ENCODE data around the gene PARD3B.

Gene PARD3B

GRCh38 chr2:205086662-205087061 is 541.4 kb downstream of the PARD3B start:
- H3K4me3 ChIP-seq (ENCODE audit: low read depth, low read length), result no peak overlapping the region
- DNase-seq (ENCODE audit: low read depth), result no peak
- TF ChIP-seq CTCF (IDR thresholded peaks at IDR 0.05; ENCODE audit: control insufficient read depth, extremely low read depth, insufficient read depth), result no peak

- no peak for DNase-seq (ENCODE audit: low read depth)
- no peak overlapping the region for H3K4me3 ChIP-seq (ENCODE audit: low read depth, low read length)
- TF ChIP-seq CTCF (IDR thresholded peaks at IDR 0.05; ENCODE audit: control insufficient read depth, extremely low read depth, insufficient read depth), result no peak
Measured at GRCh38 chr2:205087862-205088261, 542.6 kb downstream of the PARD3B start.

- no peak for TF ChIP-seq CTCF (IDR thresholded peaks at IDR 0.05; ENCODE audit: control insufficient read depth, extremely low read depth, insufficient read depth)
- DNase-seq (ENCODE audit: low read depth), result no peak
- no peak overlapping the region for H3K4me3 ChIP-seq (ENCODE audit: low read depth, low read length)
Measured at GRCh38 chr2:205089958-205090357, 544.7 kb downstream of the PARD3B start.

GRCh38 chr2:205091411-205091810 is 546.1 kb downstream of the PARD3B start:
- no peak for TF ChIP-seq CTCF (IDR thresholded peaks at IDR 0.05; ENCODE audit: control insufficient read depth, extremely low read depth, insufficient read depth)
- H3K4me3 ChIP-seq (ENCODE audit: low read depth, low read length), result no peak overlapping the region
- DNase-seq (ENCODE audit: low read depth), result no peak

GRCh38 chr2:205094031-205094430 is 548.8 kb downstream of the PARD3B start:
- no peak for DNase-seq (ENCODE audit: low read depth)
- no peak overlapping the region for H3K4me3 ChIP-seq (ENCODE audit: low read depth, low read length)
- no peak for TF ChIP-seq CTCF (IDR thresholded peaks at IDR 0.05; ENCODE audit: control insufficient read depth, extremely low read depth, insufficient read depth)

- TF ChIP-seq CTCF (IDR thresholded peaks at IDR 0.05; ENCODE audit: control insufficient read depth, extremely low read depth, insufficient read depth), result no peak
- no peak overlapping the region for H3K4me3 ChIP-seq (ENCODE audit: low read depth, low read length)
- no peak for DNase-seq (ENCODE audit: low read depth)
Measured at GRCh38 chr2:205103699-205104098, 558.4 kb downstream of the PARD3B start.

- no peak for TF ChIP-seq CTCF (IDR thresholded peaks at IDR 0.05; ENCODE audit: control insufficient read depth, extremely low read depth, insufficient read depth)
- no peak for DNase-seq (ENCODE audit: low read depth)
- H3K4me3 ChIP-seq (ENCODE audit: low read depth, low read length), result no peak overlapping the region
Measured at GRCh38 chr2:205107810-205108209, 562.5 kb downstream of the PARD3B start.
